ENCODE results near the gene KIF1A. TPM values are rescaled to one million over a fixed set of nuclear protein-coding genes. Genes with fewer than 3 reads are reported as not detected.

The KIF1A gene
- polyA plus RNA-seq, 1 donor from 2014 or later: 63.4 TPM

DNA sequence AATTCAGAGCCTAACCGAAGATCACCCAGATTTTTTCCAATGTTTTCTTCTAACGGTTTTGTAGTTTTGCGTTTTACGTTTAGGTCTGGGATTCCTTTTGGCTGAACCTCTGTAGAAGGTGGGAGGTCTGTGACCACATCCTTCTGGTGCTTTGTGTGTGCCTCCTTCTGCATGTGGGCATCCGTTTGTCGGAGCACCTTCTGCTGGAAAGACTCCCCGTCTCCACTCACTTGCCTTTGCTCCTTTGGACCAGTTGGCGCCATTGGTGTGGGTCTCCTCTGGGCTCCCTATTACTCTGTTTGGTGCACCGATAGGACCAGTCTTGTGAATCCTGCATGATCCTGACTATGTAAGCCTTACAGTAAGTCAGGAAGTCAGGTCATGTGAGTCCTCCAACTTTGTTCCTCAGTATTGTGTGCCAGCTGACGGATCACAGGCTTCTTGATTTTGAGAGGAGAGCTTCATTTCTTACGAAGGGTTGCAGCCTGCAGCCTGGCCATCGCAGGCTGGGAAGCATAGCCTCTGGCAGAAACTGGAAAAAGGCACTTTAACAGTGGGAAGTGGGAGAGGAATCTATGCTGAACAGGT lies 114.7 kb downstream of the KIF1A start:
- Histone ChIP-seq H4K20me1 (ENCODE audit: insufficient read depth) (no peaks in the 10 kb centered on the region), H3K9ac (ENCODE audit: low read length) (no peak overlapping the region), H3K27ac (ENCODE audit: low read length) (no peak overlapping the region), H3K36me3 (ENCODE audit: insufficient read depth, low read length) (no peaks in the 10 kb centered on the region), H3K79me2 (replicated peaks; ENCODE audit: insufficient read depth, low read length) (no peaks in the 10 kb centered on the region), H2AFZ (ENCODE audit: low read depth, low read length) (no peak overlapping the region), H3K4me3 (ENCODE audit: low read length) (no peak overlapping the region), H3F3A (ENCODE audit: insufficient read depth, low read length, poor library complexity, severe bottlenecking) (no peaks in the 10 kb centered on the region), H3K4me2 (ENCODE audit: low read length) (no peak overlapping the region), H3K27me3 (ENCODE audit: insufficient read depth, low read depth, low read length) (no peaks in the 10 kb centered on the region), H3K9me3 (ENCODE audit: low read length) (no peaks in the 10 kb centered on the region), H3K9me2 (ENCODE audit: insufficient read depth, low read length) (no peaks in the 10 kb centered on the region)
- no peak for TF ChIP-seq SMC3 (conservative IDR thresholded peaks at IDR 0.05; ENCODE audit: poor library complexity)
- TF ChIP-seq TAF1 (IDR thresholded peaks at IDR 0.05; ENCODE audit: low read depth): no peak
- TF ChIP-seq RAD21 (conservative IDR thresholded peaks at IDR 0.05): no peak
- no peak for TF ChIP-seq EP300 (conservative IDR thresholded peaks at IDR 0.05; ENCODE audit: poor library complexity, severe bottlenecking)
- TF ChIP-seq, protein P1, sequence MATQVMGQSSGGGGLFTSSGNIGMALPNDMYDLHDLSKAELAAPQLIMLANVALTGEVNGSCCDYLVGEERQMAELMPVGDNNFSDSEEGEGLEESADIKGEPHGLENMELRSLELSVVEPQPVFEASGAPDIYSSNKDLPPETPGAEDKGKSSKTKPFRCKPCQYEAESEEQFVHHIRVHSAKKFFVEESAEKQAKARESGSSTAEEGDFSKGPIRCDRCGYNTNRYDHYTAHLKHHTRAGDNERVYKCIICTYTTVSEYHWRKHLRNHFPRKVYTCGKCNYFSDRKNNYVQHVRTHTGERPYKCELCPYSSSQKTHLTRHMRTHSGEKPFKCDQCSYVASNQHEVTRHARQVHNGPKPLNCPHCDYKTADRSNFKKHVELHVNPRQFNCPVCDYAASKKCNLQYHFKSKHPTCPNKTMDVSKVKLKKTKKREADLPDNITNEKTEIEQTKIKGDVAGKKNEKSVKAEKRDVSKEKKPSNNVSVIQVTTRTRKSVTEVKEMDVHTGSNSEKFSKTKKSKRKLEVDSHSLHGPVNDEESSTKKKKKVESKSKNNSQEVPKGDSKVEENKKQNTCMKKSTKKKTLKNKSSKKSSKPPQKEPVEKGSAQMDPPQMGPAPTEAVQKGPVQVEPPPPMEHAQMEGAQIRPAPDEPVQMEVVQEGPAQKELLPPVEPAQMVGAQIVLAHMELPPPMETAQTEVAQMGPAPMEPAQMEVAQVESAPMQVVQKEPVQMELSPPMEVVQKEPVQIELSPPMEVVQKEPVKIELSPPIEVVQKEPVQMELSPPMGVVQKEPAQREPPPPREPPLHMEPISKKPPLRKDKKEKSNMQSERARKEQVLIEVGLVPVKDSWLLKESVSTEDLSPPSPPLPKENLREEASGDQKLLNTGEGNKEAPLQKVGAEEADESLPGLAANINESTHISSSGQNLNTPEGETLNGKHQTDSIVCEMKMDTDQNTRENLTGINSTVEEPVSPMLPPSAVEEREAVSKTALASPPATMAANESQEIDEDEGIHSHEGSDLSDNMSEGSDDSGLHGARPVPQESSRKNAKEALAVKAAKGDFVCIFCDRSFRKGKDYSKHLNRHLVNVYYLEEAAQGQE (IDR thresholded peaks at IDR 0.05; ENCODE audit: borderline replicate concordance): no peak
- no peak for TF ChIP-seq POLR2AphosphoS5 (IDR thresholded peaks at IDR 0.05)
- TF ChIP-seq EZH2 (IDR thresholded peaks at IDR 0.05; ENCODE audit: borderline replicate concordance, insufficient read depth, low read length, poor library complexity, severe bottlenecking): no peak
- no peak for TF ChIP-seq MXI1 (conservative IDR thresholded peaks at IDR 0.05; ENCODE audit: poor library complexity, severe bottlenecking)
- TF ChIP-seq, protein P2, sequence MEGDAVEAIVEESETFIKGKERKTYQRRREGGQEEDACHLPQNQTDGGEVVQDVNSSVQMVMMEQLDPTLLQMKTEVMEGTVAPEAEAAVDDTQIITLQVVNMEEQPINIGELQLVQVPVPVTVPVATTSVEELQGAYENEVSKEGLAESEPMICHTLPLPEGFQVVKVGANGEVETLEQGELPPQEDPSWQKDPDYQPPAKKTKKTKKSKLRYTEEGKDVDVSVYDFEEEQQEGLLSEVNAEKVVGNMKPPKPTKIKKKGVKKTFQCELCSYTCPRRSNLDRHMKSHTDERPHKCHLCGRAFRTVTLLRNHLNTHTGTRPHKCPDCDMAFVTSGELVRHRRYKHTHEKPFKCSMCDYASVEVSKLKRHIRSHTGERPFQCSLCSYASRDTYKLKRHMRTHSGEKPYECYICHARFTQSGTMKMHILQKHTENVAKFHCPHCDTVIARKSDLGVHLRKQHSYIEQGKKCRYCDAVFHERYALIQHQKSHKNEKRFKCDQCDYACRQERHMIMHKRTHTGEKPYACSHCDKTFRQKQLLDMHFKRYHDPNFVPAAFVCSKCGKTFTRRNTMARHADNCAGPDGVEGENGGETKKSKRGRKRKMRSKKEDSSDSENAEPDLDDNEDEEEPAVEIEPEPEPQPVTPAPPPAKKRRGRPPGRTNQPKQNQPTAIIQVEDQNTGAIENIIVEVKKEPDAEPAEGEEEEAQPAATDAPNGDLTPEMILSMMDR (IDR thresholded peaks at IDR 0.05; ENCODE audit: poor library complexity, severe bottlenecking): no peak

DNA sequence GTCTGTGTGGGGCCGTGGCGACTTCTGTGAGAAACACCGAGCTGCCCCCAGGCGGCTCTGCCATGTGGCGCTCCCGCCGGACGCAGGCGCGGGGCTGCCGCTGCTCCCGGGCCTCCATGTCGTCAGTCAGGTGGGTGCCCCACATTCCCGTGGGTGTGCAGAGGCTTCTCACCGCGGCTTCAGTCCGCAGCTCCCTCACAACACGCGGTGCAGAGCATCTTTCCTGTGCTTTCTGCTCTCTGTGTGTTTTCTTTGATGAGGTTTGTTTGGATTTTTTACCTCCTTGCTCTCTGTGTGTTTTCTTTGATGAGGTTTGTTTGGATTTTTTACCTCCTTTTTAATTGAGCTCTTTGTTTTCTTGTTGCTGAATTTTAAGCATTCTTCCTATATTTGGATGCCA lies 115.4 kb downstream of the KIF1A start:
- Histone ChIP-seq H3K79me2 (replicated peaks; ENCODE audit: insufficient read depth, low read length) (no peaks in the 10 kb centered on the region), H3K36me3 (ENCODE audit: insufficient read depth, low read length) (no peaks in the 10 kb centered on the region), H3K4me3 (ENCODE audit: low read length) (no peak overlapping the region), H3K4me2 (ENCODE audit: low read length) (no peak overlapping the region), H3K27me3 (ENCODE audit: insufficient read depth, low read depth, low read length) (no peaks in the 10 kb centered on the region), H3K9ac (ENCODE audit: low read length) (no peak overlapping the region), H3K27ac (ENCODE audit: low read length) (no peak overlapping the region), H4K20me1 (ENCODE audit: insufficient read depth) (no peaks in the 10 kb centered on the region), H3F3A (ENCODE audit: insufficient read depth, low read length, poor library complexity, severe bottlenecking) (no peaks in the 10 kb centered on the region), H3K9me2 (ENCODE audit: insufficient read depth, low read length) (no peaks in the 10 kb centered on the region), H2AFZ (ENCODE audit: low read depth, low read length) (no peak overlapping the region), H3K9me3 (ENCODE audit: low read length) (no peaks in the 10 kb centered on the region)
- no peak for TF ChIP-seq SMC3 (conservative IDR thresholded peaks at IDR 0.05; ENCODE audit: poor library complexity)
- TF ChIP-seq RAD21 (conservative IDR thresholded peaks at IDR 0.05): no peak
